GM21423 (cell line): ENCODE data around the gene FRRS1L.
"Not testable (repeated sequence)": the region's sequence is repeated elsewhere in the genome, so short reads cannot be mapped to it uniquely, and the experiment has no call there.

Source experiments
- ATAC-seq: cut with Tn5 transposase; IDR thresholded peaks from one replicate; pipeline ENCODE4 v1.9.1; 2021; ENCODE audit warnings: mild to moderate bottlenecking, moderate library complexity; ENCODE audit not compliant: unreplicated experiment

FRRS1L gene

DNA sequence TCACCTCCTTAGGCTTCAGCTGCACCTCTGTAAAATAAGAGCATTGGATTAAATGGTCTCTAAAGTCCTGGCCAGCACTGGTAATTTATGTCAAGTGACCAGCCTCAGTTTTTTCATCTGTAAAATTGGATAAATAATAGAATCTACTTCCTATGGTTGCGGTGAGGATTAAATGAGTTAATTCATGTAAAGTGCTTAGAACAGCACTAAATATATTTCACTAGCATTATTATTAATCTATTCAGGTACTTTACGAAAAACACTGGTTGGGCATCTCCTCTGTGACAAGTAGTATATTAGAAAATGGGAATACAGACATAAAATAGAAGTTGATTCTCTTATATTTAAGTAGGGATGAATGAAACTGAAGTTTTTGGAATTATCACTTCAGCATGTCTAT is 33.5 kb downstream of the FRRS1L start:
- no peak for ATAC-seq

DNA sequence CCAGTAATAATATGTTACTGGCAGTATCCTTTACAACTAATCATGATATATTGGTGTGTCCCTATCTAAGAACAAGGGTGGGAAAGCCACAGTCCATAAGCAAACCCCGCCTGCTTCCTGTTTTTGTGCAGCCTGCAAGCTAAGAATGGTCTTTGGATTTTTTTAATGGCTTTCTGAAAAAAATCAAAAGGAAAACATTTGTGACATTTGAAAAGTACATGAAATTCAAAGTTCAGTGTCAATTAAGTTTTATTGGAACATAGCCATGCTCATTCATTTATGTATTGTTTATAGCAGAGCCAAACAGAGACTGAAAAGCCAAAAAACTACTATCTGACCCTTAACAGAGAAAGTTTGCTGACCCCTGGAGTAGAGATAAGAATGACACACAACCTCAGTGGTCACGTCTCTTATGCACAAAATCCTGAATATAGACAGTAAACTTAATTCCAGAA is 34.5 kb downstream of the FRRS1L start:
- ATAC-seq: no peak

DNA sequence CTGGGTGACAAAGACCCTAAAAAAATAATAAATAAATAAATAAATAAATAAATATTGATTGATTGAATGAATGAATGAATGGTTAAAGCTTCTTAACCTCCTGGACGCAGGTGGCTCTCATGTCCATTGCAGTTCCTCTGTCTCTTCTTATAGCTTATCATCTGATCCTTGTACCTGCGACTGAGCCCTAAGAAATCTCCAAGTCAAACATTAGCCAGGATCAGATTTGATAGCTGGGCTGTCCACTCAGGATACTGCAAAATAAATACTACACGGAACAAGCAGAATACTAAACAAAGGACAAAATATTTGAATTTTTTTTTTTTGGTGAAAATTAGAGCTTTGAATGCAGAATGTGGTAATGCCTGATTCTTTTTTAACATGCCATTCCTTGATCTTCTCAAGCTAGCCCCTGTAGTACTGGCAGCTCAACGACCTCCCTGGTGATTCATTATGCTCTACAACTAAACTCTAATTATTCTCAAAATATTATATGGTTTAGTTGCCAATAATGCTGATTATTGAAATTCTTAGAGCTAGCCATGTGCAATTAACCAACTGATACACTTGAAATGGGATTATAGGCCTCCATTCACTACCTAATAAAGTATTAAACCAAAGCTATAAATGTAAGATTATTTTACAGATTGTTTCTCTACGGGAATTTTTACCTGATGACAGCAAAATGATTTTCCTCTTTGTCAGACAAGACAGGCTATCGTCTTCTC is 37.4 kb downstream of the FRRS1L start:
- no peak for ATAC-seq

DNA sequence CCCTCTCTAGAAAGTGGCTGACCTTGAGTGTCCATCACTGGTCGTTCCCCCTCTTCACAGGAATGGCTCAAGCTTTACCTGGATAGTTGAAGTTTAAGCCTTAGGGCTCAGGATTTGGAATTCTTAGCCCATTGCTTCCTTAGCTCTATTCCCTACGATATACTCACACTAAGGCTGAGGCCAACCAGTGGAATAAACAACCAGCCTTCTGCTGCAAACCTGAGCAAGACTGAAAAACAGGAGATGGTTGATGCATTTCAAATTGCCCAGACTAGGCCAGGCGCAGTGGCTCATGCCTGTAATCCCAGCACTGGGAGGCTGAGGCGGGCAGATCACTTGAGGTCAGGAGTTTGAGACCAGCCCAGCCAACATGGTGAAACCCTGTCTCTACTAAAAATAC is 40.4 kb downstream of the FRRS1L start:
- not testable (repeated sequence) for ATAC-seq

DNA sequence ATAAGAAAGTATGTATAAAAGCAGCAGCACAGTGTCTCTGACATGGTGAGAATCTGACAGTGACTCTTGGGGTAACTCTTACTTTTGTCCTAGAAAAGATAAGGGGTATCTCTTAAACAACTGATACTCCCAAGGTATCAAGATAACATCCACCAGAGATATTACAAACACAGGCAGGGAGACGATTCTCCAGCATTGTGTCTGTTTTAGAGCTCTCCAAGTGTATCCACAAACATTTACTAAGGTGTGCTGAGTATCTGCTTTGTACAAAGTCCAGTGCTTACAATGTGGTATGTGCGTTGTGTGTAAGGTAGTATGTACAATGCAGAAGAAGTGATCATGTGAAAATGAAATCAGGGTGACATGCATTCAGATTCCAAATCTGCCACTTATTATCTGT is 42.9 kb downstream of the FRRS1L start:
- no peak for ATAC-seq

DNA sequence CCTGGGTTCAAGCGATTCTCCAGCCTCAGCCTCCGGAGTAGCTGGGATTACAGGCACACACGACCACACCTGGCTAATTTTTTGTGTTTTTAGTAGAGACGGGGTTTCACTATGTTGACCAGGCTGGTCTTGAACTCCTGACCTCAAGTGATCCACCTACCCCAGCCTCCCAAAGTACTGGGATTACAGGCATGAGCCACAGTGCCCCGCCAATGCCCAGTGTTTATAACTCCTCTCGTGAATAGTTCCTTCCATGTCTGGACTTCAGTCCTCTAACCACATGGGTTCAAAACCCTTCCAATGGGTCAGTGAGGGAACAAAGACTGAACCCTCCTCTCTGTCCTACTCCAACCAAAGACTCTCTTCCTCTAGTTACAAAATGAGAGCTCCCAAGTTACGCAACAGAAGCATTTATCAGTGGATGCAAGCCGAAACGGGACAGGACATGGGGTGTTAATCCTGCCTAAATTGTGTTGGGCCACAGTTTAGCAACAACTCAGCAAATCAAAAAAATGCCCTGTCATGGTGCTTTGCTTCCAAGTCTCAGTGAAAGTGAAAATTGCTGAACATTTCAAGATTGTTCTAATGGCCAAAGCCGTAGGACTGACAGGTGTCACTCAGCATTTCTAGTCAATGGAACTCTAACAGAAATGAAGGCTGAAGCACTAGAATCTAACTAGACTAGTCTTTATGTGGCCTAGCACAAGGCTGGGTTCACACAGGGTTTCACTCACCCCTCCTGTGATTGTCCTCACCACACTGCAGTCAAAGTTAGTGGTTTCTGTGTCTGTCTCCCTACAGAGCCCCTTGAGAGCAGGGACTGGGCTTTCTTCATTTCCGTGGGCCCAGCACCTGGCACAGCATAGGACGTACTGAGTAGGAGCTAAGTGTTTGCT is 44.1 kb downstream of the FRRS1L start:
- ATAC-seq: peak; percentile 30

DNA sequence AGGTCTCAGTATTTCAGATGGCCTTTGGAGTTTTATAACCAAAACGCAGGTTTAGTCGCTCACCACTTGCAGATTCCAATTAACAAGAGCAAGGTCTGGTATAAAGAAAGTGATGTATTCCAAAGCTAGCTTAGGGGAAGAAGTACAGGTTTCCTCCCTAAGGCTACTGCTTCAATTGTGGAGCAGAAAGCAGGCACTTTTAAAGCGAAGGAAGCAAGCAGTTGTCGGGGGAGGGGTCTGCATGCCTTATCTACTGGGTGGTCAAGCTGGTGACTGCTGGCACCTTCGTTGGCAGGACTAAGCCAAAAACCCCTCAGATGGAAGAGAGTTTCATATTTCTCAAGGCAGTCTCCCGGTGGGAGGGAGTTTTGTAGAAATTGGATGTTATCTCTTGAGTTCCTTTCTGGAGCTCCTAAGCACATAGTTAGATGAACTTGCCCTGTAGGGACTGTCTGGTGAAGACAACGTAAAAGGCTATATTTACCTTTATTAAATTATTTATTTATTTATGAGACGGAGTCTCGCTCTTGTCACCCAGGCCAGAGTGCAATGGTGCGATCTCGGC is 45.7 kb downstream of the FRRS1L start:
- no peak for ATAC-seq

DNA sequence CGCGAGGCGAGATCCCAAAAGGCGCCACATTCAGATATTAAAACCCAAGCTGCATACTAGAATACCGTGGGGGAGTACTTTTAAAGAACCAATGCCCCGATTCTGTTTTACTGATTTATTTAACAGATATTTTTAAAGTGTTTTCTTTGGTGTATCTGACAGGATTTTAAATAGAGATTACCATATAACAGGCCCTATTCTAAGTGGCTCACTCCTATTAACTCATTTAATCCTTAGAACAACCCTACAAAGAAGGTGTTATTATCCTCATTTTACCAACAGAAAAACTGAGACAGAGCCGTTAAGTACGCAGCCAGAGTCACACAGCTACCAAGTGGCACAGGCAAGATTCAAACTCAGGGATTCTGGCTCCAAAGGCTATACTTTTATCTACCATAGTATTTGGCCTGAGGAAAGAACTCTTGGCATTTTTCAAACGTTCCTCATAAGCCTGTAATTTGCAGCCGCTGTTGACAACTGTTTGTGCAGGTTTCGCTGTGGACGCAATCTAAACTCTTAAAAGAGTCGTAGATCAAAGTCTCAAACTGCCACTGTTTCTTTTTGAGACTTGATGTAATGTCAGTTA is 46.8 kb downstream of the FRRS1L start:
- ATAC-seq: no peak

DNA sequence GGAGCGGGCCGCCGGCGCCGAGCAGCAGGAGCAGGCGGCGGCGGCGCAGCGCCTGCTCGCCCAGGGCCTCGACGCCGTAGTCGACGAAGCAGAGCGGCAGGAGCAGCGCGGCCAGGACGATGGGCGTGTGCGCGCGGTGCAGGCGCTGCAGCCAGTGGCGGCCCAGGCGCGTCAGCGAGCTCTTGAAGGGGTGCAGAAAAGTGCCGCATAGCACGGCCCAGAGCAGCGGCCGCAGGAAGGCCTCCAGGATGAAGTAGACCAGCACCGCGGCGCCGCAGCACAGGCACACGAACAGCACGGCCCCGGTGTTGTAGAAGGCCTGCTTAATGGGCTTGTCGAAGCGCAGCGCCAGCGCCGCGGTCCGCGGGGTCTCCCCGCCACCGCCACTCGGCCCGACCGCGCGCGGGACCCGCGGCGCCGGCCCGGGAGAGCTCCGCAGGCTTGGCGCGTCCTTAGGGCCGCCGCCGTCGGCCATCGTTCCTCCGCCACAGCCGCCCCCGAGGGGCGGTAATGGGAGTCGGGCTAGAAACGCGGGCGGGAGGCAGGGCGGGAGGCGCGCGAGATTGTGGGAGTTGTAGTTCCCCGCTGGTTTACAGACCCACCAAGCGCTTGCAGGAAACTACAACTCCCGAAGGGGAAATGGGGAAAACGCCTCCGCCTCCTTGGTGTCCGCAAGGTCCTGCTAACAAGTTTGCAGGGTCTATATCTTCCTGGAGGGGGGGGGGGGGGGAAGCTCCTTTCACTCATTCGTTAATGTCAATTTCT is 47.4 kb downstream of the FRRS1L start, which contains the start of gene TMEM245:
TSS of gene TMEM245 (minus strand) at position 509 of the 765 bp plus-strand sequence. CDS start at position 475, 34 bp downstream.
- ATAC-seq: peak; percentile 87

DNA sequence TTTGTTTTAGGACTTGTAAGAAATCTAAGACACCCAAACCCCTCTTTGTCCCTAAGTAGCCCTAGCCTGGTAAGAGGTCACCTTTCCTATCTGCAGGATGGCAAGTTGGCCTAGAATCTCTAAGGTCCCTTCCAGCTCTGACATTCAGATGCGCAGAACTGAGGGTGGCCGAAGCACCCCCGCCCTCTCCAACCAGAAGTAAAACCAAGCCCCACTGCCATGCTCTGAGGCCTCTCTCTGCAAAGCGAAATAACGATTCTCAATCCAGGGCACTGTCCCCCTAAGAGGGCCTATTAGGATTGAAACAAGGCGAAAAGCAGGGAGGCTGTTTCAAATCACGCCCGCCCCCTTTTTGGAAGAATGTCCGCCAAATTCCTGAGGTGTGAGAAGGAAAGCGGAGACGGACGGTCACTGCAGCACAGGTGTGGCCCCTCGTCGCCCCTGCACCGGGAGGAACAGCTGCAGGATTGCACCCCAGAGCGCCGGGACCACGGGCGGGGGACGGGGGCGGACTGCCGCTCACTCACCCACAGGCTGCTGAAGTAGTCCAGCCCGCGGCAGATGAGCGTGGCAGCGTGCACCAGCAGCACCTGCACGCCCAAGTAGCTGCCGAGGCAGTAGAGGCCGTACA is 48.1 kb downstream of the FRRS1L start:
- no peak for ATAC-seq

DNA sequence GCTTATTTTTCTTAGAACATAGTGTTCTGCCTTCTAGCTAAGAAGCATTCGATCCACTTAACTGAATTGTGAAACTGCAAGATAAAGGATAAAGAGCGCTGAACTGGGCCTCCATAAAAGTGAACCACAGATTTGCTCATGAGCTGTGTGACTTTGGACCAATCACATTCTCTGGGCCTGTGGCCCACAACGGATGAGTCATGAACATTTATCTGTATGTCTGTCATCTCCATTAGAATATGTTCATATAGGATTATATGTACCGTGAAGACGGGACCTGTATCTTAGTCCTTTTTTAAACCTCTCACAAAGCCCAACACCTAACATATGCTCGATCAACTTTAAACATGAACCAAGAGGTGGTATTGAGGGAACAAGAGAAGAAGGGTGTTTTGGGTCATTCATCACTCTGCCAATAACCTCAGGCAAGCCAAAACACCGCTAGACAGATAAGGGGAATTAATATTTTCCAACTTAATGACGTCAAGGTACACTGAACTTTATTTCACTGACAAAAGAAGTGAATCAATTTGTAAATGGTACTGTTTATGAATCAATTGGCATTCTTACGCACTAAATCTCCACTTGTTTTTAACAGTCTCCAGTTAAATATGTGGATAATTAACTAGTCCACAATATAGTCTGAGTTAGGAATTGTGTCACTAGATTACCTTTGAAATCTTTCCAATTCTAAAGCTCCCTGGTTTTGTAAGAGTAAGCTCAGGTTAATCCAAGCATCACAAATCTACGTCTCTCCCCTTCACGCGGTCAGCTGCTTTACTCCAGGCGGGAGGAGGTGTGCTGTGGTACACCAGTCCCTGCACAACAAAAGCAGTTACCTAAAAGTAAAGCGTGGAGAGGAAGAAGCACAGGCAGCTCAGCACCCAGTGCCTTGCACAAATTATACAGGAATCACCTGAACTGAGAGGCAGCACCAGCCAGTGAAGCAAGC is 48.9 kb downstream of the FRRS1L start:
- no peak for ATAC-seq

DNA sequence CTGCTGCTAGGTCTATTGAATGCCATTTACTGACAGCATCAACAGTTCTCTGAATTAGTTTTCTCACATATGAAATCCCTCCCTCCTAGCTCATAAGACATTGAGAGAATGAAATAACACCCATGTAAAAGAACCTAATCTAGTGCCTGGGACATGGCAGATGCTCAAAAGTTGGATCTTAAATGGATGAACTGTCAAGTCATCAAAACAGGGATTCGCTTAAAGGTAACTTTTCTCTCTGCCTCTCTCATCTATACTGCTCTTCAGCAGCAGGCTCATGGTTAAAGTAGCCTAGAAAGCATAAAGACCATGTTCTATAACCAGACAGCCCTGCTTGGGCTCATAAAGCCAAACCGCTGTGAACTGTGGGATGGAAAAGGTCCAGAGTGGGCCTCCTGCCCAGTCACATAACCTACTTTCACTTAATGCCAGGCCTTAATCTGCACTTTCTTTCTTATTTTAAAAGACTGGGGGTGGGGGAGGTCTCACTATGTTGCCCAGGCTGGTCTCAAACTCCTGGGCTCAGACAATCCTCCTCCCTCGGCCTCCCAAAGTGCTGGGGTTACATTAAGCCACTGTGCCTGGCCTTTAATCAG is 51.0 kb downstream of the FRRS1L start:
- no peak for ATAC-seq

DNA sequence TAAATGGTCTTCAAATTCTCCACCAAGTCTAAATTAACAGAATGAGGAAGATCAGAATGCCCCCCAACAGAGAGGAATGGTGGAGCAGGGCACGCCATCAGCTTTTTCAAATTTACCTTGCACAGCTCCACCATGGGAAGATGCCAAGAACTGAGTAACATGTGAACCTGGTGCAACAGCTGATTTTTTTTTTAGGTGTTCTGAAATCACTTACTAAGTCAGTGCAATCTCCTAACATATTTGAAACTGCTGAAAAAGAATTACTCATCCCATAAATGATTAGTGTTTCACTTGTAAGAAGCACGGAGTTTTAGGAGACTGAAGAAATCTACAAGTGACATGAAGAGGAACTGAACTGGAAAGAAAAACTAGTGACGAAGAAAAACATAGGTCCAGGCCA is 52.4 kb downstream of the FRRS1L start:
- ATAC-seq: no peak

DNA sequence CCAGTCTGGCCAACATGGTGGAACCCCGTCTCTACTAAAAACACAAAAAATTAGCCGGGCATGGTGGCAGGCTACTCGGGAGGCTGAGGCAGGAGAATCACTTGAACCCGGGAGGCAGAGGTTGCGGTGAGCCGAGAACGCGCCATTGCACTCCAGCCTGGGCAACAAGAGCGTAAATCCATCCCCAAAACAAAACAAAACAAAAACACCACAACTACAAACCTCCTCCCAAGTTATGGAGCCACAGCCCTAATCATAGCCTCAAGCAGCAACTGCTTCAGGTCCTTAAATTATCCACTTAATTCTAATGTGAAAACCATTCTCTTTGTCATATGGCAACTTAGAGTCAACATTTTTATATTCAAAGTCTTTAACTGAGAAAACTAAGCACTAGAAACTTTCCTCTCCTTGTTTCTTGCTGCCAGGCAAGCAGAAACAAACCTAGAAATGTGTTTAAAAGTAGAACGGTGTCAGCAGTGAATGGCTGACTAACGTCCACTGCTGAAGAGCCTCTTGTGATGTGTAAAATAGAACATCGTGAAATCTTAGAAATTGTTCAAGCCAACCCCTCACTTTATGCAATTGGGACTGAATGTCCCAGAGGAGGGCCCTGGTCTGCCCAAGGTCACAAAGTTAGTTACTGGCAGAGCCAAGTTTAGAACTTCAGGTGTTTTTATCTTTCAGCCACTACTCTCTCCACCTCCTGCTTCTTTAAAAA is 53.0 kb downstream of the FRRS1L start:
- no peak for ATAC-seq

DNA sequence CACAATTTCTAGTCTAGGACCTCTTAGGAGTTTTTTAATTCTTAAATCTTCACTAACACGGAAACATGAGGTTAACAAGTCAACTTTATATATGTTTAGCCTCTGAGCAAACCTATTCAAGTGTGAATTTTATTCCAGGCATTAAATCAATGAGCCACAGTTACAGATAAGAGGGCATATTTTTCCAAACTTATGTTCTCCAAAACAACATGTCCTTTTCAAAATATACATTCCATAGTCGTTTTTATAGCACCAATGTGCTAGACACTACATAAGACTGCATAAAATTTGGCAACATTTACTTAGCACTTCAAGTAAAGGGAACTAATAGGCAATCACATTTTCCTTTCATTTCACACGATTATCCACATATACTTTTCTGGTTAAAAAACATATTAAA is 53.8 kb downstream of the FRRS1L start:
- no peak for ATAC-seq

DNA sequence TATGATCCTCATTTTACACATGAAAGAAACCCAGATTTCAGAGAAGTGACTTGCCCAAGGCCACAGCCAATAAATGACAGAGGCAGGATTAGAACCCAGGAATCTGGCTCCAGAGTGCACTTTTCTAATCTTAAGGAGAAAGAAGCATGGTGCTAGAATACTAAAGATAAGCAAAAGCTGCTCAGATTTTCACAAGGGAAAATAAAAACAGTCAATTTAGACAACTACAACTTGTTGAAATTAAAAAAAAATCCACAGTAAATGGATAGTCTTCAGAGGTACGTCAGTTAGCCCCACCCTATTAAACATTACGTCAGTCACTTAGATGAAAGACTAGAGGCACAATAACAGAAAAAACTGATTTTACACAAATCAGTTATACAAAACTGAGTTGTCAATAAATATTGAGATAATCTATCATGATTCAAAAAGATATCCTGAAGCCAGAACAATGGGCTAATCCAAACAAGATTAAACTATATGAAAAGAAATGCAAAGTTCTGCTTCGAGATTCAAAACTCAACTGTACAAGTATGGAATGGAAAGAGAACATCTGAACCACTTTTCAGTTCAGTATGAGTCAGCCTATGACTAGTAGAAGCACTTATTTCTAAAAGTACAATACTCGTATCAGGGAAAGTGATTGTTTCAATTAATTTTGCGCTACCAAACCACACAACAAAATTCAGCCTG is 56.6 kb downstream of the FRRS1L start:
- peak; percentile 74 for ATAC-seq

DNA sequence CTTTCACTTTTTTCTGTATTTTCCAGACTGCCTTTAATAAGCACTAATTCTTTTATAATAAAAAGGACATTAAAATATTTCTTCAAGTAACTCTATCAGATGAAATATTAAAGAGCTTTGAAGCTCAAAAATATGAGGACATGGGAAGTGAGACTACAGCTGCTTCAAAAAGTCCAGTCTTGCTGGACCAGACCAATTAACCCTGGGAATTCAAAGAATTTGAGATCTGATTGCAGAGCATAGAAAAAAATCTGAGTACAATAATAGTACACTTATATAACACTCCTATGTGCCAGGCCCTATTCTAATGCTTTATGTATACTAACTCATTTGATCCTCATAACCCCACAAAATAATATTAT is 57.1 kb downstream of the FRRS1L start:
- no peak for ATAC-seq
